Measurements from ENCODE around the gene EPG5. TPM values are rescaled to one million over a fixed set of nuclear protein-coding genes. Genes with fewer than 3 reads are reported as not detected.
"Not testable (repeated sequence)": the region's sequence is repeated elsewhere in the genome, so short reads cannot be mapped to it uniquely, and the experiment has no call there.

EPG5 gene
- total RNA-seq, 1 experiment from 2014 or later = 11.5 TPM

DNA sequence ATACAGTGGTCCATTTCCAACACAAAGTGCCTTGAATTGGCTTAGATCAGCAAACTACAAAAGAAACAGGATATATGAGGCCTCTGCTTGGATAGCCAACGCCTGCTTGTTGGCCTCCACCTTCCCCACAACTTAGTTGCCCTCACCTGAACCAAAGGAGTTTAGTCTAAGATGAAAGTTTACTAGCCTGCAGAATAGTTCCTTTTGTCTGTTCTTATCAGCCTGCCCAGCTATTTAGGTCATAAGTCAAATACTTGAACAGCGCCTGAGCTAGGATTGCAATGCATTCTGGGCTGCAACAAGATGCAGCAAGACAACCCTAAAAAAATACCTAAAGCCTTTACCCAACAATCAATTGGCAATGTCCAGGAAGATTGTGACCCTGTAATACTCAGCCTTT lies 13.1 kb upstream of the EPG5 start:
- no peak for DNase-seq (ENCODE audit: low read depth)

DNA sequence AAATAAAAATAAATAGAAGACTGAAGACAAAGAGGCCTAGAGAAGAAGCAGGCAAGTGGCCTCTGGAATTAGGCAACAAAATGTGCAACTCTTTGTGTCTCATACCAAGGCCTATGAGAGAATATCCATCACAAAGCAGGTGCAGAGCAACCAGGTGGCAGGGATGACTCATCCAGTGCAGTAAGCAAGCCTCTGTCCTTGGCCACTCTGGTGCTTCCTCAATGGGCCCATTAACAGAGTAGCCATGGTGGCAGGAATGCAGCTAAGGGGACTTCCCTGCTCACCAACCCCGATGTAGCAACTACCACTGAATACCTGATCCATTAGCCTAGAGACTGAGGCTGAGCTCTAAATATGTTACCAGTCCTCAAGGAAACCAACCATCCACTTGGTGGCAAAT lies 11.0 kb upstream of the EPG5 start:
- no peak for DNase-seq (ENCODE audit: low read depth)

- no peak for DNase-seq (ENCODE audit: low read depth)
Measured at GRCh38 chr18:45976974-45977373, 9.8 kb upstream of the EPG5 start.

- DNase-seq (ENCODE audit: low read depth) = no peak
Measured at GRCh38 chr18:45976566-45976965, 9.4 kb upstream of the EPG5 start.

GRCh38 chr18:45974088-45974536 lies 7.0 kb upstream of the EPG5 start:
- DNase-seq (ENCODE audit: low read depth) = peak; percentile 71

DNA sequence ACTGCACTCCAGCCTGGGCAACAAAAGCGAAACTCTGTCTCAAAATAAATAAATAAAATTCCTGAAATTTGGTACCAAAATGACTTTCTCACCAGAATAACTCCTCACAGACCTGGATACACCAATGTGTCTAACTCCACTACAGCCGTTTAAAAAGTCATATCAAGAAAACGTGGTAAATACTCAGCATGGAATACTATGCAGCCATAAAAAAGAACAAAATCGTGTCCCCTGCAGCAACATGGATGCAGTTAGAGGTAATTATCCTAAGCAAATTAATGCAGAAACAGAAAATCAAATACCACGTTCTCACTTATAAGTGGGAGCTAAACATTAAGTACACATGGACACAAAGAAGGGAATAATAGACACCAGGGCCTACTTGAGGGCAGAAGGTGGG lies 2.2 kb downstream of the EPG5 start:
- not testable (repeated sequence) for DNase-seq (ENCODE audit: low read depth)

DNA sequence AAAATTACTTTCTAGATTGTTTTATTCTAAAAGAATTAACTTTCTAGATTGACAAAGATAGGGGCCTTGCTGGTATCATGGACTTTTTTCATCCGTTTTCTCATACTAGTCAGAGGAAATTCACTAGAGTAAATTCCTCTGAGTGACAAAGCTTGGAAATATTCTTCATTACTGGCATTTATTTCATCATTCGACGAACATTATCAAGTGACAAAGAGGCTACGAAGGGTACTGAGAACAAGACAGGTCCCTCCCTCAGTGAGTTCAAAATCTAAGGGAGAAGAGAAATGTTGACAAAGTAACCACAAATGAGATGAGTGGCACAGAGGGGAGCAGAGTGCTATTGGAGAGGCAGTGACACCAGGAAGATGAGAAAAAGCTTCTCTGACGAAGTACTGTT lies 4.3 kb downstream of the EPG5 start:
- peak; percentile 62 for DNase-seq (ENCODE audit: low read depth)

- peak; percentile 80 for DNase-seq (ENCODE audit: low read depth)
Measured at GRCh38 chr18:45962461-45962860, 4.7 kb downstream of the EPG5 start.

DNA sequence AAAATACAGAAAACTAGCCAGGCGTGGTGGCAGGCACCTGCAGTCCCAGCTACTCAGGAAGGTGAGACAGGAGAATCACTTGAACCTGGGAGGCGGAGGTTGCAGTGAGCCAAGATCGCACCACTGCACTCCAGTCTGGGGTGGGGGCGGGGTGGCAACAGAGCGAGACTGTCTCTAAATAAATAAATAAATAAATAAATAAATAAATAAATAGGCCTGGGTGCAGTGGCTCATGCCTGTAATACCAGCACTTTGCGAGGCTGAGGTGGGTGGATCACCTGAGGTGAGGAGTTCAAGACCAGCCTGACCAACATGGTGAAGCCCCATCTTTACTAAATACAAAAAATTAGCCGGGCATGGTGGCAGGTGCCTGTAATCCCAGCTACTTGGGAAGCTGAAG lies 7.6 kb downstream of the EPG5 start:
- not testable (repeated sequence) for DNase-seq (ENCODE audit: low read depth)

DNA sequence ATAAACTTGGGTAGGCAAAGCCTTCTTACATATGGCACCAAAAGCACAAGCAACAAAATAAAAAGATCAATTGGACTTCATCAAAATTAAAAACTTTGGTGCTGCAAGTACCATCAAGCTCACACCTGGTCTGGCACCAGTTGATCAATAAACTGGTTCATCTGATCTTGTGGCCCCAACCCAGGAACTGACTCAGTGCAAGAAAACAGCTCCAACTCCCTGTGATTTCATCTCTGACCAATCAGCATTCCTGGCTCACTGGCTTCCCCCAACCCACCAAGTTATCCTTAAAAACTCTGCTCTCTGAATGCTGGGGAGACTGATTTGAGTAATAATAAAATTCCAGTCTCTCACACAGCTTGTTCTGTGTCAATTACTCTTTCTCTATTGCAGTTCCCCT lies 8.4 kb downstream of the EPG5 start:
- peak; percentile 9 for DNase-seq (ENCODE audit: low read depth)

- no peak for DNase-seq (ENCODE audit: low read depth)
Measured at GRCh38 chr18:45958027-45958426, 9.1 kb downstream of the EPG5 start.

- DNase-seq (ENCODE audit: low read depth) = no peak
Measured at GRCh38 chr18:45957100-45957499, 10.0 kb downstream of the EPG5 start.

DNA sequence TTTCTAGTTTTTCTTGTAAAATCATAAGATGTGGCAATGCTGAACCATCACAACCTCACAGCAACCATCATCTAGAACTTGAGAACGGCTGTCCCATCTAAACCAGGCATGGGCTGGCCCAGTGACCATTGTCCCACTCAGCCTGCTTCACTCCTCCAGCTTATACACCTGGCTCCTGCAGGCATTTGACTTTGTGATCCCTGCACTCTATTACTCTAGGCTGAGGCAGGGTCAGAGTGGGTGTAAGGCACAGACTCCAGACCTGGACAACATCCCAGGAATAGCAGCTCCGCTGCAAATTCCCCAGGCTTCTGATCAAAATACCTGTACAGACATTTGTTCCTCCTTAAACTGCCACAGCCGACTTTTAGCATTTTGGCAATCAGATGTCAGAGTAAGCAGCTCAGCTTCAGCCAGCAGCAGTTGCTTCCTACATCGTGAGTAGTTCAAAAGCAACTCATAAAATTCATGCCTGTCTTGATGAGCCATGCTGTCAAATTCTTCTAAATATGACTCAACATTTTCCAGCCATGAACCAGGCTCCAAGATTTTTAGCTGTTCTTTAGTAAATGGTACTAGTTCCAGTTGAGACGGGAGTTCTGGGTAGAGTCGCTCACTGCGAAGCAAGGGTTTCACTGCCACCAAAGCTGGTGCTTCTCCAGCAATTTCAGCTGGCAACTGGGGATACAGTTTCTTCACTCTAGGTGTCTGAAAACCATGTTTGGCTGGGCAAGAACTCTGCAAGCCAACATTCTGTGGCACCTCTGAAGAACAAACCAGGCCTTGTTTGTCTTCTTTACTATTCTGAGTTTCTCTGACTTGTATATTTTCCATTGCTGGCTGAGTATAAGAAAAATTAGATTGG lies 12.8 kb downstream of the EPG5 start:
- DNase-seq (ENCODE audit: low read depth) = peak; percentile 84

DNA sequence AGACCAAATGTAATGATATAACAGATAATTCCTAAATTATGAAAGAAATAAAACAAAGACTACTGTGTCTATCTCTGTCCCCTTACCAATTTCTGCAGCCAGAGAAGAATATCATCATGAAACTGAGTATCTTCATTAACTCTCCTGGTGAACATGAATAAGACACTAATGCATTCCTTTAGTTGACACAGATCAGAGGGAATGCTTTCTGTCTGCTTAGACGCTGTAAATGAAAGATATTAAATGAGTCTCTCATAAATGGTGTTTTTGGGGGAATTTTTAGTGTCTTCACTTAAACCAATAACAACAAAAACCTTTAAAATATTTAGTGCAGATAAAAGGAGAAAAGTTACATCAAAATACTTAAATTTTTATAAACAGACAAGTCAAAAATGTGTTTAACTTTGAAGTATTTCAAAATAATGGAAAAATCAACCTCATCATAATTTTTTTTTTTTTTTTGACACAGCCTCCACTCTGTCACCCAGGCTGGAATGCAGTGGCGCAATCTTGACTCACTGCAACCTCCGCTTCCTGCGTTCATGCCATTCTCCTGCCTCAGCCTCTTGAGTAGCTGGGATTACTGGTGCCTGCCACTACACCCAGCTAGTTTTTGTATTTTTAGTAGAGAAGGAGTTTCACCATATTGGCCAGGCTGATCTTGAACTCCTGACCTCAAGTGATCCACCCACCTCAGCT lies 16.0 kb downstream of the EPG5 start:
- peak; percentile 82 for DNase-seq (ENCODE audit: low read depth)

DNA sequence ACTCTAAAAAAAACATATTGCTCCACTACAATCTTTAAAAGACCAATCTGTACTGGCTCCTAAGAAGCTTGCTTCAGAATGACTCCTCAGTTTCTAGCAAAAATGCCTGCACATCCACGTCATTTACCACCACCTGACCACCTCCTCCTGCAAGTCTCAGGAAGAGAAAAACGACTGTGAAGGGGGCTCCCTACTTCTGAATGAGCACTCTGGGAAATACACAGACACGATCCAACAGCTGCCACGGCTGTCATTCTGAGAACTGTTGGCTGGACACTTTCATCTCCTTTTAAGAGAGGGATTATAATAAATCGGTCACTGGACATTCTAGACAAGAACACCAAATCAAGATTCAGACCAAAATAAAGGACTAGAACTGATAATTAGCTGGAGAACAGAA lies 21.5 kb downstream of the EPG5 start:
- DNase-seq (ENCODE audit: low read depth) = no peak

- DNase-seq (ENCODE audit: low read depth) = no peak
Measured at GRCh38 chr18:45940724-45941123, 26.4 kb downstream of the EPG5 start.

DNA sequence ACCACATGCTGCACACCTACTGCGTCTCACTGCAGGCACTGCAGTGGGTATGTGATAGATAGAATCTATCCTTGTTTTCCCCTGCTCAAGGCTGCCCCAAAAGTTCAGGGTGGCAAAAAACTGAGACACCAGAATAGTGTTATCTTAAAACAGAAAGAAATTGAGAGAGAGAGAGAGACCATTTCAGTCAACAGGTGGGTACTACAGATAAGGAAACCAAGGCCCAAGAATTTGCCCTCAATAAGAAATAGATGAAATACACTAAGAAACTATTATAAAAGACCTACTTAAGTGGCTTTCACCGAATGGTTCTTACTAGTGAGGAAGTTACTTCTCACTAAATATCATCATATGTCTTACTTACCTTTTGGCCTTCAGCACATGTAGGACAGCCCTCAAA lies 27.9 kb downstream of the EPG5 start:
- no peak for DNase-seq (ENCODE audit: low read depth)

GRCh38 chr18:45938488-45938935 lies 28.6 kb downstream of the EPG5 start:
- DNase-seq (ENCODE audit: low read depth) = no peak

- peak; percentile 20 for DNase-seq (ENCODE audit: low read depth)
Measured at GRCh38 chr18:45935591-45936335, 31.4 kb downstream of the EPG5 start.

DNA sequence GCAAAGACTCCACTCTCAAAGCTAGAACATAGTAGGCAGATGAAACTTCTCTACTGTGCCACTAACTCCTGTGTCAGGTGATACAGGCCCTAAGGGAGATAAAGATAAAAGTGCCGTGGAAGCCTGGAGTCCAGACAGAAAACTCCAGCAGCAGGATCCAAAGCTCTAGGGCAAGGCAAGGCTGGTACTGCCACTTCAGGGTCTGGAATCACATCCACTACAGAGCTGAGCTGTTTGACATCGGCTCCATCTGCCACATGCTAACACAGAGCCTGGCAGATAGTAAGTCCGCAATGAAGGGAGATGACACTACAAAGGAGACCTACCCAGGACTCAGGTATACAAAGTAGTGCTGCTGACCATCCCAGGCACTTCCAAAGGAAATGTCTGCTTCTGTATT lies 34.4 kb downstream of the EPG5 start:
- DNase-seq (ENCODE audit: low read depth) = no peak

GRCh38 chr18:45930963-45931362 lies 36.2 kb downstream of the EPG5 start:
- DNase-seq (ENCODE audit: low read depth) = no peak

DNA sequence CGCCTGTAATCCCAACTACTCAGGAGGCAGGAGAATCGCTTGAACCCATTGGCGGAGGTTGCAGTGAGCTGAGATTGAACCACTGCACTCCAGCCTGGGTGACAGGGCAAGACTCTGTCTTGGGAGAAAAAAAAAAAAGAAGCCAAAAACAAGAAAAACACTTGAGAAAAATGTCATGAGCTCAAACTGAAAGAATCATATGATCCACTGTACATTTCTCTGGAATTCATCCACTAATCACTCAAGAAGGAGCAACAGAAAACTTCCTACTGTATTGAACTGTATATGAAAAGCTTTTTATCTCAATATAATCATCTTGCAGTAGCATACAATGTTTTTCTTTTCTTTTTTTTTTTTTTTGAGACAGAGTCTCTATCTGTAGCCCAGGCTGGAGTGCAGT lies 40.4 kb downstream of the EPG5 start:
- no peak for DNase-seq (ENCODE audit: low read depth)

All from RPMI7951 (cell line).